ENCODE results near the gene GNG11.

- TF ChIP-seq POLR2AphosphoS5 (IDR thresholded peaks at IDR 0.05) (no peak), POLR2A (IDR thresholded peaks at IDR 0.05) (no peak), CTCF (IDR thresholded peaks at IDR 0.05) (no peak), EP300 (IDR thresholded peaks at IDR 0.05) (no peak)
These were observed 37.1 kb downstream of the GNG11 start for GRCh38 chr7:93958651-93959050.
